ENCODE results near the gene OGFR.

DNA sequence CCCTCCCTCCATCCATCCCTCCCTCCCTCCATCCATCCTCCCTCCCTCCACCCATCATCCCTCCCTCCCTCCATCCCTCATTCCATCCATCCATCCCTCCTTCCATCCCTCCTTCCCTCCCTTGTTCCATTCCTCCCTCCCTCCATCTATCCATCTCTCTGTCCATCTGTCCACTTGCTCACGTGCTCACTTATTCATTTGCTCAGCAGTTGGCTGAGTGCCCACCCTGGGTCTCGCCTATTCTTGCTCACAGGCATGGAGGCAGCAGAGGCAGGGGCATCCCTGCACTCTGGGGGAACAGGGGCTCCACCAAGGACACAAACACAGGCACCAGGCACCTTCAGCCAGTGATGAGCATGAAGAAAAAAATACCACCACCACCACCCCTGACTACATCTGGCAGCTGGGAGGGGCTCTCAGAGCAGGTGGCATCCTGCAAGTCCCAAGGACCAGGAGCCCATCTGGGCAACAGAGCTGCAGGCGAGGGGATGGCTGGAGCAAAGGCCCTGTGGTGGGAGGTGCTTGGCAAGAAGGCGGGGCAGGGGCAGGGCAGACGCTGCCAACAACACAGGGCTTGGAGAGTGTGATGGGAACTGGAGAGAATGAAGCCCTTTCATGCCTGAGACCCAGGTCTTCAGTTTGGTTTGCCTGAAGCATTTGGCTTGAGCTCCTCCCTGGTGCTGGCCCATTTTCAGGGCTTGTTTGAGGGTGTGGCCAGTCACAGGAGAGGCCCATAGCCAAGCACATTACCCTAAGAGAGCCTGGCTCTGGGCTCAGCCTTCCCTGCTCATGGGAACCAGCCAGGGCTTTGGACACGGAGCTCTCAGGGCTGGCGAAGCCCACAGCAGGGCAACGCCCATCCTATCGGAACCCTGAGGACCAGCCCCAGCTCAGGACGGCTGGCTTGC is 48.6 kb upstream of the OGFR start:
- TF ChIP-seq POLR2A (IDR thresholded peaks at IDR 0.05; ENCODE audit: low read length): no peak
- no peak for TF ChIP-seq GATA1 (IDR thresholded peaks at IDR 0.05; ENCODE audit: low read depth, low read length)

All from erythroblast (primary cell).